GM19099 (cell line): ENCODE data around the gene NMUR1.

Source experiments
- POLR2A ChIP-seq: IDR thresholded peaks from 3 replicates; pipeline ENCODE4 v1.6.1; 2011; ENCODE audit warnings: low read depth; ENCODE audit not compliant: insufficient read length; ENCODE audit errors: extremely low read depth

NMUR1 gene

DNA sequence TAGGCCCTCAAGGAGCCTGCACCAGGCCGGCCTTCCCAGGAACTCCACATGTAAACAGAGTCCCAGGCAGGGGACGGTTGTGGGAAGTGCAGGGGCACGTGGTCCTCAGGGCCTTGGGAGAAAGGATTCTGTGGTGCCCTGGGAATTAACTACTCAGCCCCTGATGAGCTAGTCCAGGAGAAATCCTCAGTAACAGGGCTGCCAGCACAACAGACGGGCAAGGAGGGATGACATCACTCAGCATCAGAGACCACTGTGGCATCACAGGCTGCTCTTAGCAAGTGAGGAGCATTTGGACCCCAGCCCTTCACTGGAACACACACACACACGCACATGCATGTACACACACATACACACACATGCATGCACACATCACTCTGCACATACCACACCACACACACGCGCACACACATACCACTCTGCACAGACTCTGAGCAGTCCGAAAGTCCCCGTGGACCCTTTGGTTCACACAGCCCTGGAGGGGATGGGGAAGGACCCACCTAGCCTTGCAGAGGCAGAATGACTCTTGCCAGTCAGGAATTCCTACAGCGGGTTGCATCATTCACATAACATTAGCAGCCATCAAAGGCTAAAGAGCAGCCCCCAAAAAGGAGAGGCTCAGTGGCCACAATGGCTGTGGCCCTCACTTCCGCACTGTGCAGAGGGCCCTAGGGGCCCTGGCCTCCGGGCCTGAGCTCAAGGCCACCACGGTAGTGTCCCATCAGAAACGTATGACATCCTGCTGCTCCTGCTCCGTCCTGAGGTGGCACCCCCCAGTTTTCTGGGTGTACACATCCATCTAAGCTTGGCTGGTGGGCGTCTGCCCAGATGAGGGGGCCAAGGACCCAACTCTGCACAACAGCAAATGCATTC lies 1.9 kb upstream of the NMUR1 start:
- TF ChIP-seq POLR2A: no peak

DNA sequence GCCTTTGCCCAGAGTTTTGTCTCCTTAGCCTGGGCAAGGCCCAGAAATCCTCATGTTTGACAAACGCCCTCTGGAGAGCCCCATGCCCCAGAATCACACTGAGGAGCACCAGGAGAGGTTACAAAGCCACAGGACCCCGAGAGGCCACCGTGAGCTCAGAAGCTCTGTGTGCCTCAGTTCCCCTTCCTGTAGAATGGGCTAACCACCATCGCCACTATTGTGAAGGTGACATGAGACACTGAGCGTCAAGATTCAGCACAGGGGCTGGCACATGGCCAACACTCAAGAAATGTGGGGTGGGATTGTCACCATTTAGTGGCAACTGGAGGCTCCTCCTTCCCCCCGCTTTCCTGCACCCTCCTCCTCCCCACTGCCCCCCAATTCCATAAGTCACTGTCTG lies 1.2 kb upstream of the NMUR1 start:
- no peak for TF ChIP-seq POLR2A

DNA sequence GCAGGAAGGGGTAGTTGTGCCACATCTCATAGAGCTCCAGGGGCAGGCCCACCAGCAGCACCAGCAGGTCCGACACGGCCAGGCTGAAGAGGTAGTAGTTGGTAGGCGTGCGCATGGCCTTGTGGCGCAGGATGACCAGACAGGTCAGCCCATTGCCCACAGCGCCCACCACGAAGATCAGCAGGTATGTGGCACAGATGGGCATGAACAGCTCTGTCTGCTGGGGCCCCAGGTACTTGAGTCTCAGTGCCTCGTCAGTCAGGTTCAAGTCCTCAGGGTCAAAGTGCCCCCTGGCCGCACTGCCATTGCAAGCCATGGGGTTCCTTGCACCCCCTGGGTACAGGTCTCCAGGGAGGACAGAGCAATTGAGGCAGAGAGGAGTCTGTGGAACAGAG lies 1.6 kb downstream of the NMUR1 start:
- TF ChIP-seq POLR2A: no peak

DNA sequence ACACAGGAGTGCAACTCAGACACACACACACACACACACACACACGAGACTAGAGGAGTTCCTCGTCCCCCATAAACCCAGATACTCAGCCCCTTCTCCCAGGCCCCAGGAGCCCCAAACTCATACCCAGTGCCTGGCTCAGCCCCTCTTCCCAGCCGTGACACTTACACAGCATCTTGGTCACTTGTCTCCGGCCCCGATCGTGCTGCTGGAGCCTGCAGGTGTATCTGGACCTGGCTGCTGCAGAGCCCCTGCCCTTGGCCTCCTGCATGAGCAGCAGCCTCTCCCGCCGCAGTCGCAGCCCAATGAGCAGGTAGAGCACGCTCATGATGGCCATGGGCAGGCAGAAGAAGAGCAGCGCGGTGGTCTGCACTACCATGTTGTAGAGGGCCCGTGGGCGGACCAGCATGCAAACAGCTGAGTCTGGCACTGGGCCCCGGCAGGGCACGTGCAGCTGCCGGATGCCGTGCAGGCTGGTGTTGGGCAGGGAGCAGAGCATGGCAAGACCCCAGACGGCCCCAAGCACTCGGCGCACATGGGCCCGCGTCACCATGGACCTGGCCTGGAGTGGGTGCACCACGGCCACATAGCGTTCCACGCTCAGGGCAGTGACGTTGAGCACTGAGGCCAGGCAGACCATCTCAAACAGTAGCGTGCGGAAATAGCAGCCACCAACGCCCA lies 2.1 kb downstream of the NMUR1 start:
- no peak for TF ChIP-seq POLR2A

DNA sequence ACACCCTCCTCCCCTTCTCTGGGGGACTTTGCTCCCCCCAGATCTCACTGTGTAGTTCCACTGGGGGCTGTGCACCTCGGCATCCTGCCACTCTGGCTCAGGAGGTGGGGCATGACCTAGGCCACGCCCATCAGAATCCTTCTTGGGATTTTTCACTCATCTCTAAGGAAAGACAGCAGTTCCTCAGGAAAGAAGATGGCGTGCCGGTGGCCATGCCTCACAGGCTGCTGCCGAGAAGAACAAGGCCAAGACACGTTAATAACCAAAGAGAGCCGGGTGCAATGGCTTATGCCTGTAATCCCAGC lies 3.2 kb downstream of the NMUR1 start:
- no peak for TF ChIP-seq POLR2A

DNA sequence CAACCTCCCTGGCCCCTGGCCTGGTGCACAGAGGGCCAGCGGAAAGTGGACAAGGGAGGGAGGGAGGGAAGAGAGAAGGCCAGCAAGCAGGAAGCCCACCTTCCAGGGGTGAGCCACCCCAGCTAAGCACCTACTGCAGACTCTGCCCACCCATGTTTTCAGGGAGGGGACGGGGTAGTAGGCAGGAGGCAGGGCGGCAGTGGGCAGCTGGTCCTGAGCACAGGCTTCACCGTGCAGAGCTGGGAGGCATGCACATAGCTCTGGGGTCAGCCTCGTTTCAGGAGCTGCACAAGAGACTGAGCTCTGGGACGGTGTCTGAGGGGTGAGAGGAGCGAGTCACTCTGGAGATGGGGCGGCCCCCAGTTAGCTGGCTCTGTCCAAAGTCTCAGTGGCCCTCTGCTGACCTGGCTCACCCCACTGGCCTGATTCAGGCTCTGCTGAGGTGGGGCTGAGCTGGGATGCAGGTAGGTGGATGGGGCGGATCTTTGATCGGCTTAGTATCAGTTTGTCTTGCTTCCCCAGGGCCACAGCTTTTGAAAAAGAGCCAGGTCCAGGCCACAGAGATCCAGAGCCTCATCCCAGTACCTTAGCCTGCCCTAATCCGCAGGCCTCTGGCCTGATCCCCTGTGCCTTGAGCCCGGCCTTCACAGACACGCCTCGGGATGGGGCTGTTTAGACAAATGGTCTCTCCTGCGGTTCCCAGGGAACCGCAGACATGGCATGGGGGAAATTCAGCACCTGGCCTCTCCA lies 3.7 kb downstream of the NMUR1 start:
- TF ChIP-seq POLR2A: no peak

DNA sequence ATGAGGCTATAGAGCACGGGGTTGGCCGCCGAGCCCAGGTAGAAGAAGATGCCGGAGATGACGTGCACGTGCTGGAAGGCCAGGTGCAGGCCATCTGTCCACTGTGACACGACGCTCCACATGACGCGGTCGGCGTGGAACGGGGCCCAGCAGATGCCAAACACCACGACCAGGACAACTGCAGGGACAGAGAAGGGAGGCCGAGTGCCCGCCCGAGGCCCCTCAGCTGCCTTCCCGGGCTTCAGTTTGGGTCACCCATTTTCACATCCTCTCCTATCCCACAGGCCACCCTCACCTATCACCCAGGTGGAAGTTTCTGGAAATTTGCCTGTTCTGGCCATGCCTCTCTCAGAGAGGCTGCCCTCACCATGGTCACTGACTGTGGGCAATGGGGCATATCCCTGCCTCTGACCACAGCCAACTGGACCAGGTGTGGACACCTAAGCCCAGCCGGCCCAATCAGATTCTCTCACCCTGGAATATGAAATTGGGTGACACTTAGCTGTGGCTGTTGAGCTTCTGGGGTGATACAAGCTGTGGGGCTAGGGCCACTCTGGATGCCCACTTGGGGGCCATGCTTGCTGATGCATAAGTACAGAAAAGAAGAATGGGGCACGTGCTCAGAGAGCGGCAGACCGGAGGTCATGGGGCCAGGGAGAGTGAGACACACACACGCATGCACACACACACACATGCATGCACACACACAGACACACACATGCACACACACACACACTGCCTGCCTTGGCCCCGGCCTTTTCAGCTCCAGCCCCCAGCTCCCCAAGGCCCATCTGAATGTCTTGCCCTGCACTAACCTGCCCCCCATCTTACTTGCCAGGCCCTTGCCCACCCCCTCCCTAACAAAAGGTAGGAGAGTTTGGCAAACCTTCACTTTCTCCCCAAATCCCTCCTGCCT lies 4.7 kb downstream of the NMUR1 start:
- TF ChIP-seq POLR2A: no peak

DNA sequence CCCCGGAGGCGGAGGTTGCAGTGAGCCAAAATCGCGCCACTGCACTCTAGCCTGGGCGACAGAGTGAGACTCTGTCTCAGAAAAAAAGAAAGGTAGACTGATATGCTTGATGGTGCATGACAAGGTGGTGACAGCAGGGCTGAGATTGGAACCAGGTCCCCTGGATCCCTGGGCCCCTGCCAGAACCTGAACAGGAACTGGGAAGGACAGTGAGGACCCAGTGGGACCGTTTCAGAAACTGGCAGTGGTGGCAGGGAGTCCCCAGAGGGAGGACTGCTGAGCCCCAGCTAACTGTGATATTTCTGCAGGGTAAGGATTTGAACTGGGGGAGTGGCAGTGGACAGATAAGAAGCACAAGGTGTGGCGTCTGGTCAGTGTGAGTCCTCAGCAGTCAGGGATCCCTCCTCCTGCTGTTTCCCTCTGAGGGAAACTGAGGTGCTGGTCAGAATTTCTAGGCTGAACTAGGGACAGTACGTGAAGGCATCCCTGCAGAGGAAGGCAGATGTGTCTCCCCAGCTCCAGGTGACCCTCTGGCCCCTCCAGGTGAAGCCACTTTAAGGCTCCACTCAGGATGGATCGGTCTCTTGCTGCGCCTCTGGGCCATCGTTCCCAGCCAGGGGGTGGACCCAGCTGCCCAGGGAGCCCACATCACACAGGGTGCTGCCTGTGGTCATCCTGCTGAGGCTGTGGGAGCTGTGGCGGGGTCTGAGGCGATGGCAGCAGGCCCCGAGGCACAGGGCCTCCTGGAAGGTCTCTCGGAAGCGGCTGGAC lies 5.6 kb downstream of the NMUR1 start:
- TF ChIP-seq POLR2A: no peak

DNA sequence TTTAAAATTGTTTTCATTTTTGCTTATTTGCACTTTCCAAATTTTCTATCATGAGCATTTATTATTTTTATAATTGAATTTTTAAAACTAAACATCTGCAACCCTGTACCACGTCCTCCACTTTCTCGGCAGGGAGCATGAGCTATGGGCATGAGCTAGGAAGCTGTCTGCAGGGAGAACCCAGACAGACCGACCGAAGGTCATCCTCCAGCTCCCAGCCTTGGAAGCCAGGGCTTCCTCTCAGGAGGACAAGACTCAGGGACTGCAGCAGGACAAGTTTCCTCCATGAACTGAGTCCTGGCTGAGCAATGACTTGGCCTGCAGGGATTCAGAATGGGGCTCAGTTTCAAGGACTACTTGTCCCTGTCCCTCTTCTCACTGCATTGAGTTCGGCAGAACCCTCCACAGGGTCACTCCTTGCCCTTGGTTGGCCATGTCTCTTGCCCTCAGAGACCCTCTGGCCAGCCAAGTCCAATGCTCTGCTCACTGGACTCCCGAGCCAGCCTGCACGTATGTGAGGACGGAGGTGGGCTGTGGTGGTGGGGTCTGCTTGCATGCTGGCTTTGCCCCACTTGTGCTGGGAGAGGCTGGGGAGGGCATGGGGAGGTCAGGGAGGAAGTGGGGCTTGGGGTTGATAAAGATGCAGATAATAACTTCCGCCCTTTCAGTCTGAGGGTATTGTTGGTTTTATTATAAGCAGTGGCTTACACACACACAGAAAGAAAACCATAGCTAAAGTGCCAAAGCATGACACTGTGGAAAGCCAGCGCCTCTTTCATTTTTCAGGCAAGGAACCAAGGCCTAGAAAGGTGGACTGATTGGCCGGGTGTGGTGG lies 6.6 kb downstream of the NMUR1 start:
- TF ChIP-seq POLR2A: no peak

DNA sequence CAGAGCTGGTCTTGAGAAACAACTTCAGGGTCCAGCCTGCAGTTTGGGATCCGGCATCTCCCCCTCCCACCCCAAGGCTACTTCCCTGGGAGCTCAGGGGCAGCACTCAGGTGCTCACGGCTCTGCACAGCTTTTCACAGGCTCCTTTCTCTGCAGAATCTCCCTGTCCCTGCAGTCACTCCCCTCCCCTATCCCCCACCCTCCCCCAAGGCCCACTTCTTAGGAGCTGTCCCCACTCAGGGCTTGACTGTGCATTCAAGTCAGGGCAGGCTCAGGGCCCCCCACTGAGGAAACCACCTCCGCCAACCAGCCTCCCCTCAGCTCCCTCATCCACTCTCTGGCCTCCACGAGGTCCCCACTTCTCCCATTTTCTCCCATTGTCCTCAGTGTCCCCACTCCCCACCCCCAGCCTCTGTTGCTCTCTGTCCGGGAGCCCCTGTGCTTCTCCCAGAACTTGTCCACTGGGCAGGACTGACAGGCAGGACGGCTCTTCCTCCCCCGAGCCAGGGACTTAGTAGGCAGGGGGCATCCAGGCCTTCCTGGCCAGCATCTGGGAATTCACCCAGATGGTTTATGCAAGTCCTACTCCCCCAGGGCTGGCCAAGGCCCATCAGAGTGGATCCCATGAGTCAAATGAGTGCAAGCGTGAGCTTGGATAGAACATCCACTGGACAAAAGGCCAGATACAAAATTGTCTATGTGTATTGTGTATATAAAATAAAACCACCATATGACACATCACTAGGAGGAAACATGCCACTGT lies 7.6 kb downstream of the NMUR1 start:
- no peak for TF ChIP-seq POLR2A

DNA sequence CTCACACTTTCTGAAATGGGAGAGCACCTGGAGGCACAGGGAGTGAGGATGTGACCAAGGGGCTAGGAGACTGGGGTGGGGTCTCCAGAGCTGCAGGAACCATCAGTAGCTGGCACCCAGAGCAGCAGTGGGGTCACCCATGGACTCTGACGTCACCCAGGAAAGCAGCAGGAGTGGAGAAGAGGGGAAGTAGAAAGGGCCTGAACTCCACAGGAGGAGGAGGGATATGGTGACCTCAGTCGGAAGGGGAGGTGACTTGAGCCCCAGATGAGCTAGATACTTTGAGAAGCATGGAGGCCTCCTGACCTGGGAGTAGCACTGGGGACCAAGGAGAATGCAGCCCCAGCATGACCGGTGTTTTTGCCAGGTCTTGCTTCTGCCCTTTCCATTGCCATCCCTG lies 8.8 kb downstream of the NMUR1 start:
- no peak for TF ChIP-seq POLR2A

DNA sequence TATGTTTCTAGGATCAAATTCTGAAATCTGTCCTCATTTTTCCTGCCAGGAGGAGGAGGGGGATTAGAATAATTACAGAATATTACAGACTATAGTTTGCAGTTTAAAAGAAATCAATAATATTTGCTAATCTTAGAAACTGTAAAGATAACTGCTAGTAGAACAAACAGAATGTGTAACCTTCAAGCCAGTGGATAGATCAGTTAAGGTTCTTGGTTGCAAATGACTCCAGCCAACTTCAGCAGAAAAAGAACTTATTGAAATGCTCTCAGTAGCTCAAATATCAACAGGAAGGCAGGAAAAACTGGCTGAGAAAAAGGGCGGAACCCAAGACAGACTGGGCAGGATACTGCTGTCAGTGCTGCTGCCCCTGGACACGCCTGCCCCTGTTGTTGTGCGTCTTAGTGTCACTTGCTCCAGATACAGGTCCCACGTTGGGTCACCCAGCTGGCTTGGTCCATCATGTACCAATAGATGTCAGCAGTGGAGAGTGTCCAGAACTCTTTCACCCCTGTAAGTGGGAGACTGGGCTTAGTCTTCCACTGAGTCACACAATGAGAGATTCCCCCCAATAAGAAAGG lies 10.2 kb downstream of the NMUR1 start:
- no peak for TF ChIP-seq POLR2A
